Heart left ventricle (tissue), 13 donors: ENCODE data around the gene MB.

Experiments
- POLR2A ChIP-seq, 2 donors: fragments of 450-650 bp; IDR thresholded peaks; one replicate each; pipeline ENCODE4 v1.6.1; 2017; ENCODE audit warnings: antibody characterized with exemption in 2 of 2, mild to moderate bottlenecking in 2 of 2, moderate library complexity in 2 of 2
- TF ChIP-seq, protein P1 (sequence below), 12 donors: fragments of 200-600 bp; sonication (generic) in 4 of 12; IDR thresholded peaks; one replicate each; pipeline versions ENCODE4 v1.5.0 to v1.8.0; 2018 to 2022; ENCODE audit warnings: antibody characterized with exemption in 12 of 12, mild to moderate bottlenecking in 5 of 12
- donor health status: ischemic (EF 13 %, LVEDD 7.1; RV severe dilation, severe dysfunction).
- donor health status: DM: no; HTN: yes; CAD: no.
- donor health status: DM: no; HTN: no; CAD: no.
- donor health status: ischemic (EF 25% LVEDD 6.9; RV normal size, moderate dysfunction).
- donor health status: ischemic (EF 25% LVEDD 5.7; RV mildly dilated, moderate dysfunction).
- donor health status: ischemic (EF 35%, LVEDD 5.7; RV mildly dilated, moderate dysfunction).
- donor health status: nonischemic (EF 11% LVEDD 7.7; RV severe dilation, severe dysfunction).
- donor health status: DM: yes; HTN: yes; CAD: no.
- donor health status: PGD.
- donor health status: ischemic (EF 29% LVEDD 5.4; RV normal size, mild dysfunction).
- donor health status: nonischemic (EF 23%, LVEDD 6.1; RV moderate dilation, normal function).

DNA sequence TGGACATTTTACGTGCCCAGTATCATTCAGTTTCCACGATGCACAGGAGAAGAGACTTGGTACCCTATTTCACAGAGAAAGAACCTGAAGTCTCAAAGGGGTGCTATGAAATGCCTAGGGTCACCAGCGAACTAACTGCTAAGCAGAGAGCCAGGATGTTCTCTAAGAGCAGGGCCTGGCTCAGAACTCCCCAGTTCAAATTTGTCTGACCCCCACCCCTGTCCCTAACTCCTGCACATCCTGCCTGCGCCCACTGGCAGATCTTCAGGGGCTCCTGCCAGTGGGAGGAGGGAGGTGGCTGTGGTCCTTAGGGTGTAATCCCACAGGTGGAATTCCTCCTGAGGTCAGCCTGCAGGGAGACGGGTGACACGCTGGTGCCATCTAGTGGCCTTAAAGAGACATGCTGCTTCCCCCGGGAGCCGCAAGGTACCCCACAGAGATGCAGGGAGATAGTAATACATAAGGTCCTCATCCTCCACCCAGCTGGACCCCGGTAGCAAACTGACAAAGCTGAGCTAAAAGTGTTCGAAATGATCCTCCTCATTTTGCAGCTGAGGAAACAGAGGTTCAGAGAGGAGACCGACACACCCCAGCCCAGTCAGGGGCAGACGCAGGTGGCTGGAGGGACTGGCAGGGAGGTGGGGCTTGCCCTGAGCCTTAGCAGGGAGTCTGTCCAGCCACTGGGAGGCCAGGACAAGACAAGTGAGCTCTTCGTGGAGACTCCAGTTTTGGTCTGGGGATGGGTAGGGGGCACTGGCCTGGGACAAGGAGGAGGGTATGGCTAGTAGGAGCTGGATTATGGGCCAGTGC is 34.1 kb downstream of the MB start:
- TF ChIP-seq, protein P1, sequence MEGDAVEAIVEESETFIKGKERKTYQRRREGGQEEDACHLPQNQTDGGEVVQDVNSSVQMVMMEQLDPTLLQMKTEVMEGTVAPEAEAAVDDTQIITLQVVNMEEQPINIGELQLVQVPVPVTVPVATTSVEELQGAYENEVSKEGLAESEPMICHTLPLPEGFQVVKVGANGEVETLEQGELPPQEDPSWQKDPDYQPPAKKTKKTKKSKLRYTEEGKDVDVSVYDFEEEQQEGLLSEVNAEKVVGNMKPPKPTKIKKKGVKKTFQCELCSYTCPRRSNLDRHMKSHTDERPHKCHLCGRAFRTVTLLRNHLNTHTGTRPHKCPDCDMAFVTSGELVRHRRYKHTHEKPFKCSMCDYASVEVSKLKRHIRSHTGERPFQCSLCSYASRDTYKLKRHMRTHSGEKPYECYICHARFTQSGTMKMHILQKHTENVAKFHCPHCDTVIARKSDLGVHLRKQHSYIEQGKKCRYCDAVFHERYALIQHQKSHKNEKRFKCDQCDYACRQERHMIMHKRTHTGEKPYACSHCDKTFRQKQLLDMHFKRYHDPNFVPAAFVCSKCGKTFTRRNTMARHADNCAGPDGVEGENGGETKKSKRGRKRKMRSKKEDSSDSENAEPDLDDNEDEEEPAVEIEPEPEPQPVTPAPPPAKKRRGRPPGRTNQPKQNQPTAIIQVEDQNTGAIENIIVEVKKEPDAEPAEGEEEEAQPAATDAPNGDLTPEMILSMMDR (IDR thresholded peaks at IDR 0.05), result peak; percentile 89 to 97 (median 93)
- TF ChIP-seq POLR2A (IDR thresholded peaks at IDR 0.05), result no peak
